Measurements from ENCODE around the gene GREB1L.

GREB1L gene

DNA sequence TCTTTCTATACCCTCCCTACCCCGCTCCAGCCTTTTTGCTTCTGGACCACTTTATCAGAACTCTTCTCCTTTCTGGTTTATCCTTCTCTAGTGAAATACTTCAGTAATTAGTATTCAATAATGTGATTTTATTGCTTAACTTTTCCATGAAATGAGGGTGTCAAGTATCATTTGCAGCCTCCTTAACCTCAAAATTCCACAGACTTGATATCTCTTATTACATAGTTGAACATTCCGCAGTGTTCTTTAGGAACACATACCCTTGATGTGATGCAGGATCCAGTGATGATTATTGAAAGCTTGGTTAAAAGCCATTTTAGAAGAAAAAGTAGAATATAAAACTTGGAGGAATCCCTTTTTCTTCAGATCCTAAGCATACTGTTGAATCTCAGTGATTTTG is 94.8 kb downstream of the GREB1L start:
- DNase-seq (ENCODE audit: insufficient read length, low spot score) (no peak), FAIRE-seq (no peak)
- TF ChIP-seq TAF1 (IDR thresholded peaks at IDR 0.05; ENCODE audit: low read depth, low read length) (no peak), POLR2A (IDR thresholded peaks at IDR 0.05; ENCODE audit: low read depth, low read length) (no peak)

DNA sequence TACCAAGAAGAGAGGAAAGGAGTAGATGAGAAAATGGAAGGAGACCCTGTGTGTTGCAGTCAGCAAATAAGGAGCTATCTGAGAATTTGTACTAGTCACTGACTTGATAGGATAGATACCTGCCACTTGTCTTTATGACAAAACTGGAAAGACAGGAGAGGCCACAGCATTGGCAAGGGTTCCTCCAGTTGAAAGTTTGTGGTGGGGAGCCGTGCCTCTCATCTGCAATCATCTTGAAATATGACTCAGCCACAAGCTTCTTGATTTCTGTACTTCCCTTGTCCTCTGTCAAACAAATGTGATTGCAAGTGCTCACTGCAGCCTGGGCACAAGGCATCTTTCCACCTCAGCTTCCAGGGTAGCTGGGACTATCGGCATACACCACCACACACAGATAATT is 99.1 kb downstream of the GREB1L start:
- TF ChIP-seq POLR2A (IDR thresholded peaks at IDR 0.05; ENCODE audit: low read depth, low read length) = no peak
- no peak for TF ChIP-seq POLR2AphosphoS5 (IDR thresholded peaks at IDR 0.05; ENCODE audit: low read depth, low read length)
- no peak for TF ChIP-seq PAX5 (IDR thresholded peaks at IDR 0.05; ENCODE audit: insufficient read depth, low read length, severe bottlenecking)
- TF ChIP-seq SPI1 (IDR thresholded peaks at IDR 0.05; ENCODE audit: low read depth, low read length) = no peak
- no peak for TF ChIP-seq POU2F2 (IDR thresholded peaks at IDR 0.05; ENCODE audit: low read depth, low read length)
- no peak for TF ChIP-seq TAF1 (IDR thresholded peaks at IDR 0.05; ENCODE audit: low read depth, low read length)
- DNase-seq (ENCODE audit: insufficient read length, low spot score) = no peak
- FAIRE-seq = no peak

DNA sequence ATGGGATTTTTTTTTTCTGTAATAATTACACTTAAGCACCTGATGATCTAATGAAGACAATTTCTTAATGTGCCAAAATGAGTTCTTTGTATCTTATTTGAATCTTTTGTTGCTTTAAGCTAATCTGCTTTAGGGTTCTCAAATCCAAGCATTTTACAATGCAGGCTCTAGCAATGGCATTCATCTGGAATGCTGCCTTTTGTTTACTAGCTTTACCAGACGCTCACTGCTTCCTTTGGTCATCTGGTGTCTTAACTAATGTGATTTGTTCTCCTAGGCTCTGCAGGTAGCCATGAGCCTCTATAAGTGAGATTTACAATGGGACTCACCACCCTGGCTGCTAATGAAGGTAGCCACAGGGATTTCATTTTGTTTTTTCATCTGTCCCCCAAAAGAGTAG is 100.3 kb downstream of the GREB1L start:
- FAIRE-seq = no peak
- DNase-seq (ENCODE audit: insufficient read length, low spot score) = no peak
- TF ChIP-seq POLR2AphosphoS5 (IDR thresholded peaks at IDR 0.05; ENCODE audit: low read depth, low read length) (no peak), POU2F2 (IDR thresholded peaks at IDR 0.05; ENCODE audit: low read depth, low read length) (no peak), TAF1 (IDR thresholded peaks at IDR 0.05; ENCODE audit: low read depth, low read length) (no peak), PAX5 (IDR thresholded peaks at IDR 0.05; ENCODE audit: insufficient read depth, low read length, severe bottlenecking) (no peak), SPI1 (IDR thresholded peaks at IDR 0.05; ENCODE audit: low read depth, low read length) (no peak), POLR2A (IDR thresholded peaks at IDR 0.05; ENCODE audit: low read depth, low read length) (no peak)

DNA sequence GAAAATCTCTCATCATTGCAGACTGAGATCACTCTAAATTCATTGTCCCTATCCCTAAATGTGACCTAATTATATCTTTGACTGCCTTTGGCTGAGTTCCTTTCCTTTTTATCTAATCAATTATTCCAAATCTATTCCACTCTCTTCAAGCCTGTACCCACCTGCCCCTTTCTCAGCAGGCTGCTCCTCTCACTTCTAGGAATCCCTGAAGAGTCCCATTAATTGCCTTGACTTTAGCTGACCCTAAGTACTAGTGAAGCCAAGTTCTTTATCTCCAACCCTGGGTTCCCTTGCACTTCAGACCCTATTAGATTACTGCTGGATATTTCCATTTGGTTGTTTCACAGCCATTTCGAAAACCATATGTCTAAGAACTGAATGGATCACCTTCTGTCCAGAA is 102.8 kb downstream of the GREB1L start:
- FAIRE-seq = no peak
- no peak for TF ChIP-seq PAX5 (IDR thresholded peaks at IDR 0.05; ENCODE audit: insufficient read depth, low read length, severe bottlenecking)
- no peak for TF ChIP-seq SPI1 (IDR thresholded peaks at IDR 0.05; ENCODE audit: low read depth, low read length)
- TF ChIP-seq POU2F2 (IDR thresholded peaks at IDR 0.05; ENCODE audit: low read depth, low read length) = no peak
- no peak for TF ChIP-seq POLR2AphosphoS5 (IDR thresholded peaks at IDR 0.05; ENCODE audit: low read depth, low read length)
- TF ChIP-seq POLR2A (IDR thresholded peaks at IDR 0.05; ENCODE audit: low read depth, low read length) = no peak
- no peak for TF ChIP-seq TAF1 (IDR thresholded peaks at IDR 0.05; ENCODE audit: low read depth, low read length)
- no peak for DNase-seq (ENCODE audit: insufficient read length, low spot score)

DNA sequence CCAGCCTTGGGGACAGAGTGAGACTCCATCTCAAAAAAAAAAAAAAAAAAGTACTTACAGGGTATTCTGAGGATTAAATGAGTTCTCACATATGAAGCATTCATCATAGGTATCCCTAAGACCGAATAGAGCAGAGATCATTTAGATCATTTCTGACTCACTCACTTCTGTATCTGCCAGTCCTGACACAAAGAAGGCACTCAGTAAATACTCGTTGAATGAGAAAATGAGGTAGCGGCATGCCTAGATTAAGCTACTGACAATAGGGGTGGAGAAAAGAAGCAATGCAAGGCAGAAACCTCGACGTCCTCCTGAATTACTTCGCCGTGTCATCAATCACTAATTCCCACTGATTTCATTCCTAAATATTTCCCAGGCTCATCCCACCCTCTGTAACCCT is 103.8 kb downstream of the GREB1L start:
- FAIRE-seq = no peak
- TF ChIP-seq POLR2AphosphoS5 (IDR thresholded peaks at IDR 0.05; ENCODE audit: low read depth, low read length) (no peak), SPI1 (IDR thresholded peaks at IDR 0.05; ENCODE audit: low read depth, low read length) (no peak), PAX5 (IDR thresholded peaks at IDR 0.05; ENCODE audit: insufficient read depth, low read length, severe bottlenecking) (no peak), POLR2A (IDR thresholded peaks at IDR 0.05; ENCODE audit: low read depth, low read length) (no peak), TAF1 (IDR thresholded peaks at IDR 0.05; ENCODE audit: low read depth, low read length) (no peak), POU2F2 (IDR thresholded peaks at IDR 0.05; ENCODE audit: low read depth, low read length) (no peak)
- no peak for DNase-seq (ENCODE audit: insufficient read length, low spot score)

DNA sequence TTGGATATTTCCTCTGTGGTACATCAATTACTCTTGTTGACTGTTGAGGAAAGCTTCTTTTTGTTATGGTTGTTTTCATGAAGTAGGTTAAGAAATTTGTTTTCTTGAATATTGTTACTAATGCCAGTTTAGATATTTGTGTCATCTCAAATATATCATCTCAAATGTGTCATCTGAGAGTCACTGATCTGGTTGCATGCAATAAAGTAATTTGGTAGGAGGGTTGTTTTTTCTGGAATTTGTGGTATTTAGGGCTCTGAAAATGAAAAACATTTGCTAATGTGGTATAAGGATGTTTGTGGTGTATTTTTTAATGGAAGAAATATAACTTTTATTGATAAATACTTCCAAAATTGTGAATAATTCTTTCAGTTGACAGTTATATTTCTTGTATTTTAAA is 117.7 kb downstream of the GREB1L start:
- TF ChIP-seq PAX5 (IDR thresholded peaks at IDR 0.05; ENCODE audit: insufficient read depth, low read length, severe bottlenecking) (no peak), POLR2A (IDR thresholded peaks at IDR 0.05; ENCODE audit: low read depth, low read length) (no peak), SPI1 (IDR thresholded peaks at IDR 0.05; ENCODE audit: low read depth, low read length) (no peak), TAF1 (IDR thresholded peaks at IDR 0.05; ENCODE audit: low read depth, low read length) (no peak), POU2F2 (IDR thresholded peaks at IDR 0.05; ENCODE audit: low read depth, low read length) (no peak), POLR2AphosphoS5 (IDR thresholded peaks at IDR 0.05; ENCODE audit: low read depth, low read length) (no peak)

DNA sequence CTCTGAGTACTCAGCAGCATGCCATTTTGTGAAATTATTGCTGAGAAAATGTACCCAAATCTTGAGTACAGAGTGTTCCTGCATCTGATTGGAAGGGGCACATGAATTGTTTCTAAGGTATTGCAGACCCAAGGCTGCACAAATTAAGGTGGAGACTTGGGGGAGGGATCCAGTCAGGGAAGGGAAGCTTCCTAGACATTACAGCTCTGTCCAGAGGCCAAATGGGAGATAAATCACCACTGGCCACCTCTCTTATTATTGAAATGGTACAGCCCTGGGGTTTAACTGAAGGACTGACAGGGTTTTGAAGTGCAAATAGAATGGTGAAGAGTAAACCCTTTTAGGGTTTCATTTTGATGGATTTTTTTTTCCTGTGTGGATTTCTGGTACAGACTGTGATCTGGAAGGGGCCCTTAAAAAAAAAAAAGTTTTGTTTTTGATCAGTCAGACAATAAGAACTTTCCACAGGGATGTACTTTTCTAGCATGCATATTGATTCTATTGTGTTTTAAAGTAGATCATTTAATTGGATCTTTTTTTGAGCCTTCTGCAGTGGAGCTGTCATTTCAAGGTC is 119.4 kb downstream of the GREB1L start:
- no peak for DNase-seq (ENCODE audit: insufficient read length, low spot score)
- TF ChIP-seq SPI1 (IDR thresholded peaks at IDR 0.05; ENCODE audit: low read depth, low read length) (no peak), TAF1 (IDR thresholded peaks at IDR 0.05; ENCODE audit: low read depth, low read length) (no peak), POU2F2 (IDR thresholded peaks at IDR 0.05; ENCODE audit: low read depth, low read length) (no peak), POLR2A (IDR thresholded peaks at IDR 0.05; ENCODE audit: low read depth, low read length) (no peak), POLR2AphosphoS5 (IDR thresholded peaks at IDR 0.05; ENCODE audit: low read depth, low read length) (no peak), PAX5 (IDR thresholded peaks at IDR 0.05; ENCODE audit: insufficient read depth, low read length, severe bottlenecking) (no peak)
- FAIRE-seq = no peak

More for the DNA sequence above, 117.7 kb downstream of the GREB1L start:
- DNase-seq (ENCODE audit: insufficient read length, low spot score) (no peak), FAIRE-seq (no peak)

DNA sequence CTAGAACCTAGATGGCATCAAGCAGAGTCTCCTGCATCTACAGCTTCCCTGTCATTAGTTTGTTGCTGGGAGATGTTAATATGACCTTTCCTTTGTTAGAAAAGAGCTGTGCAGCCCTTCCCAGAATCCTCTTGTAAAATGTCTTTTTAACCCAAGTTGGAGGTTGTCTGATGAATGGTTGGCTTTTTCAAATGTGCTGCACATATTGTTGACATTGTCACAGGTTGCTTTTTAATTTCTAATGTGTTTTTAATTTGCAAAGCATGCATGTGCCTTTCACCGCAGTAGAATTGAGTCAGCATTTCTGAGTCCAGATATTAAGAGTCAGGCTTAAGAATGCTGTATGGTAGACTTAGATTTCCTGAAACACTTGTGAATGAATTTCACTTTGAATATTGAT is 120.8 kb downstream of the GREB1L start:
- FAIRE-seq (no peak), DNase-seq (ENCODE audit: insufficient read length, low spot score) (no peak)
- TF ChIP-seq PAX5 (IDR thresholded peaks at IDR 0.05; ENCODE audit: insufficient read depth, low read length, severe bottlenecking) (no peak), SPI1 (IDR thresholded peaks at IDR 0.05; ENCODE audit: low read depth, low read length) (no peak), POU2F2 (IDR thresholded peaks at IDR 0.05; ENCODE audit: low read depth, low read length) (no peak), TAF1 (IDR thresholded peaks at IDR 0.05; ENCODE audit: low read depth, low read length) (no peak), POLR2A (IDR thresholded peaks at IDR 0.05; ENCODE audit: low read depth, low read length) (no peak), POLR2AphosphoS5 (IDR thresholded peaks at IDR 0.05; ENCODE audit: low read depth, low read length) (no peak)

DNA sequence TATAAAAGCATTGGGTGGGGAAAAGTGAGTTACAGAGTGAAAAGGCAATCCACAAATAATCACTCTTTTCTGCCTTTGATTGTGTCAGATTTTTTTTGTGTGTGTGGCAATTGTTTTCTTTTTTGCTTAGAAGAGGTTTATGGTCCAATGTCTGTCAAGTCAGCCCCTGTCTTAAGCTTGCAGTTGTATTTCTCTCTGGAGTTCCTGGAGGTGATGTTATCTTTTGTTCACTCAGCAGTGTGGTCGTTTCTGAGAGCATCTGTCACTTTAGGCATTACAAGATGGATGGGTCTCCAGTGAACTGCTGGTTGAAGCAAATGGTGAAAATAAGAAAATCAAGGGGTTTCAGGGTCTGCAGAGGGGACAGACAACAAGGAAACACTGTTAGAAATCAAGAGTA is 121.3 kb downstream of the GREB1L start:
- no peak for TF ChIP-seq SPI1 (IDR thresholded peaks at IDR 0.05; ENCODE audit: low read depth, low read length)
- TF ChIP-seq PAX5 (IDR thresholded peaks at IDR 0.05; ENCODE audit: insufficient read depth, low read length, severe bottlenecking) = no peak
- no peak for TF ChIP-seq POU2F2 (IDR thresholded peaks at IDR 0.05; ENCODE audit: low read depth, low read length)
- no peak for TF ChIP-seq POLR2A (IDR thresholded peaks at IDR 0.05; ENCODE audit: low read depth, low read length)
- no peak for TF ChIP-seq POLR2AphosphoS5 (IDR thresholded peaks at IDR 0.05; ENCODE audit: low read depth, low read length)
- no peak for TF ChIP-seq TAF1 (IDR thresholded peaks at IDR 0.05; ENCODE audit: low read depth, low read length)
- DNase-seq (ENCODE audit: insufficient read length, low spot score) (no peak), FAIRE-seq (no peak)

DNA sequence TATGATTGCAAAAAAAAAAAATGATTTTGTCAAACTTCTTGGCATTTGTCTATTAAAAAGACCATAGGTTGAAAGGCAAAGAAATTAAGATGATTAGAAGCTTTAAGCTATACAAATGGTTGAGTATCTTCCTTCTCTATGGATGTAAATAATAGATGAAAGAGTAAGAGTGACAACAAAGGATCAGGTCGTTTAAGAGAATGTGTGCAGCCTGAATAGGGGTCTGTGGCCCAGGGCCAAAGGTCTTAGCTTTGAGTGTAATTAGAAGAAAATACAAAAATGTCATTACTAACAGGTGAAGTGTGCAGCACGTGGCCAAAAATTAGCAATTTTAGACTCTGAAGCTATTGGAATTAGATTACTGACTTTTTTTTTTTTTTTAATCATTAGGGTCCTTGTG is 122.4 kb downstream of the GREB1L start:
- TF ChIP-seq POU2F2 (IDR thresholded peaks at IDR 0.05; ENCODE audit: low read depth, low read length) = no peak
- no peak for TF ChIP-seq TAF1 (IDR thresholded peaks at IDR 0.05; ENCODE audit: low read depth, low read length)
- no peak for TF ChIP-seq PAX5 (IDR thresholded peaks at IDR 0.05; ENCODE audit: insufficient read depth, low read length, severe bottlenecking)
- TF ChIP-seq SPI1 (IDR thresholded peaks at IDR 0.05; ENCODE audit: low read depth, low read length) = no peak
- no peak for TF ChIP-seq POLR2A (IDR thresholded peaks at IDR 0.05; ENCODE audit: low read depth, low read length)
- no peak for TF ChIP-seq POLR2AphosphoS5 (IDR thresholded peaks at IDR 0.05; ENCODE audit: low read depth, low read length)
- no peak for DNase-seq (ENCODE audit: insufficient read length, low spot score)
- no peak for FAIRE-seq
